Astrocyte of the spinal cord (primary cell): ENCODE data around the gene CFAP141.
"Not testable (repeated sequence)": the region's sequence is repeated elsewhere in the genome, so short reads cannot be mapped to it uniquely, and the experiment has no call there.

Experiments used
- DNase-seq: peaks from one replicate; pipeline ENCODE4 v3.0.0; 2011; ENCODE audit warnings: low read depth, low spot score
- H3K4me3 ChIP-seq: 2 replicates; pipeline ENCODE4 v1.5.1; 2011; ENCODE audit warnings: low read depth, mild to moderate bottlenecking, low read length, moderate library complexity
- in situ Hi-C: cut with HindIII; loops from 2 replicates; pipeline ENCODE4 v1.10.0; 2017; ENCODE audit warnings: low sequenced_read_pairs
- TF ChIP-seq, protein P1 (sequence below): IDR thresholded peaks from 2 replicates; pipeline ENCODE4 v1.5.1; 2012; ENCODE audit warnings: low read depth, mild to moderate bottlenecking, low read length, inconsistent platforms

CFAP141 gene

DNA sequence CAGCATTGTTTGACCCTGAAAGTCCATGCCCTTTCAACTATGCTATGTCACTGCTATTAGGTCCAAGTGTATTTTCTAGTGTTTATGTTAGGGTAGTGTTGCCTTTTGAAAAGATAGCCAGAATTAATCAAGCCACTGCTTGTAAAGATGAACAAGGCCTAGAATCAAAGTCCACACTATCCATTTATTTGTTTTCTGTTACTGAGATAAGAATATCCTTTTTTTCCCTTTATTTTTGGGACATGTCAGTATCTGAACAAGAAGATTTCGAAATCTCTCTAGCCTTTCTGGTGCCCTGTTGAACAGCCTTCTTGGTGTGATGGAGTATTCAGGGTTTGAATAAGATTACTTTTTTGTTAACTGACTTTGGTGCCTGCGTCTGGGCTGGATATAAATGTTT lies 31.3 kb upstream of the CFAP141 start:
- DNase-seq = no peak
- in situ Hi-C loops = no loop called here
- TF ChIP-seq, protein P1, sequence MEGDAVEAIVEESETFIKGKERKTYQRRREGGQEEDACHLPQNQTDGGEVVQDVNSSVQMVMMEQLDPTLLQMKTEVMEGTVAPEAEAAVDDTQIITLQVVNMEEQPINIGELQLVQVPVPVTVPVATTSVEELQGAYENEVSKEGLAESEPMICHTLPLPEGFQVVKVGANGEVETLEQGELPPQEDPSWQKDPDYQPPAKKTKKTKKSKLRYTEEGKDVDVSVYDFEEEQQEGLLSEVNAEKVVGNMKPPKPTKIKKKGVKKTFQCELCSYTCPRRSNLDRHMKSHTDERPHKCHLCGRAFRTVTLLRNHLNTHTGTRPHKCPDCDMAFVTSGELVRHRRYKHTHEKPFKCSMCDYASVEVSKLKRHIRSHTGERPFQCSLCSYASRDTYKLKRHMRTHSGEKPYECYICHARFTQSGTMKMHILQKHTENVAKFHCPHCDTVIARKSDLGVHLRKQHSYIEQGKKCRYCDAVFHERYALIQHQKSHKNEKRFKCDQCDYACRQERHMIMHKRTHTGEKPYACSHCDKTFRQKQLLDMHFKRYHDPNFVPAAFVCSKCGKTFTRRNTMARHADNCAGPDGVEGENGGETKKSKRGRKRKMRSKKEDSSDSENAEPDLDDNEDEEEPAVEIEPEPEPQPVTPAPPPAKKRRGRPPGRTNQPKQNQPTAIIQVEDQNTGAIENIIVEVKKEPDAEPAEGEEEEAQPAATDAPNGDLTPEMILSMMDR = no peak
- H3K4me3 ChIP-seq = no peak overlapping the region

DNA sequence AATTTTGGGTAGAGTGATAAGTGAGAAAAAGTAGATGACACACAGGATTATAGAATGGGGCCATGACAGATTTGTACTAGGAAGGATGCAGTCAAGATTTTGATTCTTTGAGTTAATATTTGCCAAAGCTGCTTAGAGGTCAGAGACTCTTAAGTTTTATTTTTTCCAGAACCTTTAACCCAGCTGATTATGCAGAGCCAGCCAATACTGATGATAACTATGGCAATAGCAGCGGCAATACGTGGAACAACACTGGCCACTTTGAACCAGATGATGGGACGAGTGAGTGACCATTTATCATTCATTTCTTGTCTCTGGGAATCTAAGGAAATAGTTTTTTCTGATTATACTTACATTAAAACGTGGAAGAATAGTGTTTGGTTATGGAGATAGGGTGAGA lies 30.7 kb upstream of the CFAP141 start:
- in situ Hi-C loops = no loop called here

DNA sequence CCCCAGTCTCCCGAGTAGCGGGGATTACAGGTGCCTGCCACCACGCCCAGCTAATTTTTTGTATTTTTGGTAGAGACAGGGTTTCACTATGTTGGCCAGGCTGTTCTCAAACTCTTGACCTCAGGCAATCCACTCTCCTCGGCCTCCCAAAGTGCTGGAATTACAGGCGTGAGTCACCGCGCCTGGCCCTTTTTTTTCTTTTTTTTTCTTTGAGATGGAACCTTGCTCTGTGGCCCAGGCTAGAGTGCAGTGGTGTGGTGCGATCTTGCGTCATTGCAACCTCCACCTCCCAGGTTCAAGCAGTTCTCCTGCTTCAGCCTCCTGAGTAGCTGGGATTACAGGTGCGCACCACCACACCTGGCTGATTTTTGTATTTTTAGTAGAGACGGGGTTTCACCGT lies 27.0 kb upstream of the CFAP141 start:
- in situ Hi-C loops, H3K4me3 ChIP-seq, DNase-seq: not testable (repeated sequence)

More for the DNA sequence above, 30.7 kb upstream of the CFAP141 start:
- DNase-seq = no peak
- no peak overlapping the region for H3K4me3 ChIP-seq
- TF ChIP-seq, protein P1 = no peak

DNA sequence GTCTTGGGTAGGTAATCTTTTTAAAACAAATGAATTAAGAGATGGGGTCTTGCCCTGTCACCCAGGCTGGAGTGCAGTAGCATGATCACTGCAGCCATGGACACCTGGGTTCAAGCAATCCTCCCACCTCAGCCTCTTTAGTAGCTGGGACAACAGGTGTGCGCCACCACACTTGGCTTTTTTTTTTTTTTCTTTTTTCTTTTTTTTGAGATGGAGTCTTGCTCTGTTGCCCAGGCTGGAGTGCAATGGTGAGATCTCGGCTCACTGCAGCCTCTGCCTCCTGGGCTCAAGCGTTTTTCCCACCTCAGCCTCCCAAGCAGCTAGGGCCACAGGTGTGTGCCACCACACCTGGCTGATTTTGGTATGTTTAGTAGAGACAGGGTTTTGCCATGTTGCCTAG lies 25.0 kb upstream of the CFAP141 start:
- H3K4me3 ChIP-seq, DNase-seq, in situ Hi-C loops: not testable (repeated sequence)

DNA sequence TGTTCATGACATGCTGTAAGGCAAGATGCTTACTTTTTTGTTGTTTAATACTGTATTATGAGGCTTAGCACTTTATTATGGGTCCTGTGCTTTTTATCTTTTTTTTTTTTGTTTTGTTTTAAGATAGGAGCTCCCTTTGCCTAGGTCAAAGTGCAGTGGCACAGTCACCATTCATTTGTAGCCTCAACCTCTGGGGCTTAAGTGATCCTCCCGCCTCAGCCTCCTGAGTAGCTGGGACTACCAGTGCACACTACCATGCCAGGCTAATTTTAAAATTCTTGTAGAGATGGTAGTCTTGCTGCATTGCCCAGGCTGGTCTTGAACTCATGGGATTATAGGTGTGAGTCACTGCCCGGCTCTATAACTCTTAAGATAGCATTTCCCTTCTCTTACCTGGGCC lies 19.2 kb upstream of the CFAP141 start:
- DNase-seq = no peak
- H3K4me3 ChIP-seq = no peak overlapping the region
- in situ Hi-C loops = no loop called here
- TF ChIP-seq, protein P1 = no peak

DNA sequence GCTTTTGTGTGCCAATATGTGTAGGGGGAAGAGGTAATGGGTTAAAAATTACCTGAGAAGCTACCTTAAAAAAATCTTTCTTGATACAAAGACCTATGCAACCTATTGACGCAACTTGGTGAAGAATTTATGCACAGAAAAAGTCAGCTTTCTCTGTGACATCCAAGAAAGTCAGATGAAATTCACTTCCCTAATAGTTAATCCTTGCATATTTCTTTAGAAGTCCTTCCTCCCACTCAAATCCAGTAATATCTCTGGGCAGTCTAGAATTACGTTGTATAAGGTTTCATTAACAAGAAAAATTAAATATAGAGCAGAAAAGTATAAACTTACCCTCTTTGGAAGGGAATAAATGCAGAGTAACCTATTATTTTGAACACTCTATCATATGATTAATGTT lies 17.5 kb upstream of the CFAP141 start:
- in situ Hi-C loops = no loop called here
- H3K4me3 ChIP-seq = no peak overlapping the region
- DNase-seq = no peak
- TF ChIP-seq, protein P1 = no peak

DNA sequence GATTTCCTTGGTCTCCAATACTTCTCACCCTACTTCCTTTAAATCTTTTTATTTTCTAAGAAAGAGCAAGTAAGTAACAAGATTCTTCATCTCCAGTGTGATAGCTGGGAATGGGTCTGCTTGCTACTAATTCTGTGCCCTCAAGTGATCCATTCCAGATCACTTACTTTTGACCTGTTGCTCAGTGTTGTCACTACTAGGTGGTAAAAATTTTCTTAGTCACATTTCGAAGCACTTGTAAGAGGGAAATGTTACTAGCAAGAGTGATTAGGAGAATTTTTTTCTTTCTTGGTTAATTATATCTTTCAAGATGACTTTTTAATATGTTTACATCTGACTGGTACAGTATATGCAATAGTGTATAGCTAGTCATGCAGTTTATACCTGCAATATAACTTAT lies 16.8 kb upstream of the CFAP141 start:
- DNase-seq = no peak
- in situ Hi-C loops = no loop called here
- TF ChIP-seq, protein P1 = no peak
- H3K4me3 ChIP-seq = no peak overlapping the region

DNA sequence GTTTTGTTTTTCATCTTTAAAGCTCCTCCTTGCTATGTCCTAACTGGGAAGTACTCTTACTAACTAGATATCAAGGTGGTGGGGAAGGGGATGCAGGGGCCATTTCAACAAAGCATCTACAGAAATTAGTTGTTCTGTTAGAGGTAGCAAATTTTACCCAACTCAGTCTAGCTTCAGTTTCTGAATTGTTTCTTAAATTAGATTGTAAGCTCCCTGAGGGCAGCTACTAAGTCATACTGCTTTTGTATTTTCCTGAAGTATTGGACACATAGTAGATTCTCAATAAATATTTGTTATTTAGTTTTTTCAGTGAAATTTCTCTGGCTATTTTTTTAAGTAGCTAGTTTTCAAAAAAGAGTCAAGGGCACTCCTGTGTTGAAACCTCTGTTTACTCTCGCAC lies 16.4 kb upstream of the CFAP141 start:
- DNase-seq = no peak
- H3K4me3 ChIP-seq = peak overlapping the region; percentile 91
- in situ Hi-C loops = no loop called here
- TF ChIP-seq, protein P1 = no peak
